Ecto neural progenitor cell (in vitro differentiated cells): ENCODE results near the gene CACNA1D.

ENCODE experiments used
- DNase-seq: peaks from one replicate; pipeline ENCODE4 v3.0.0-alpha.2; 2018; ENCODE audit warnings: low spot score

The CACNA1D gene

DNA sequence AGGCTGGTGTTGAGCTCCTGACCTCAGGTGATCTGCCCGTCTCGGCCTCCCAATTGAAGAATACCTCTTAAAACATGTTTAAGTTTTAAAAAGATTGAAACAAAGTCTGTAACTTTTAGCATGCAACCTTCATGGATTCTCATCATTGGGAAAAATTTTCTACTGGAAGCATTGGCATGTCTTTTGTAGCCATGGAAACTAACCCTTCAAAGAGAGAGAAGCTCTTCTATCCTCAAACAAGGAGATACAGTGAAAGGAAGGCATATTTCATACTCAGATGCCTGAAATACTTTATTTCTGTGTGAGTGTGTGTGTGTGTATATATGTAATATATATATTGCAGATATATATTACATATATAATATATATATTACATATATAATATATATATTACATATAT is 196.9 kb downstream of the CACNA1D start:
- no peak for DNase-seq

GRCh38 chr3:53691885-53692284 is 197.5 kb downstream of the CACNA1D start:
- no peak for DNase-seq

DNA sequence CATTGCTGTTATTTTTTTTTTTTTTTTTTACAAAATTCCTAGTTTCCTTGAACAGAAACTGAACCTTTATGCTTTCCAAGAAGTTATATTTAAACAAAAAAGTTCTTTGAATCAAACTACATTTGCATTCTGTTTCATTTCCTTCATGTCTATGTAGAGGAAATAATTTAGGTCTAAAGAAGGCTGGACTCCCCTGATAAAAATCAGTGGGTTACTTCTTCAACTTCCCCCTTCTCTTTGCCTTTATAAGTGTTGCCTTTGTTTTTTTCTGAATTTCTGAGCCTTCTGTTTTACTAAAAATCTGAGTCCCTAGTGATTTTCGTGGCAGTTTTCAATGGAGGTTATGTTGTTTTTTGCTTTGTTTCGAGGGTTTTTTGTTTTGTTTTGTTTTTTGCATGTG is 199.0 kb downstream of the CACNA1D start:
- DNase-seq: no peak

DNA sequence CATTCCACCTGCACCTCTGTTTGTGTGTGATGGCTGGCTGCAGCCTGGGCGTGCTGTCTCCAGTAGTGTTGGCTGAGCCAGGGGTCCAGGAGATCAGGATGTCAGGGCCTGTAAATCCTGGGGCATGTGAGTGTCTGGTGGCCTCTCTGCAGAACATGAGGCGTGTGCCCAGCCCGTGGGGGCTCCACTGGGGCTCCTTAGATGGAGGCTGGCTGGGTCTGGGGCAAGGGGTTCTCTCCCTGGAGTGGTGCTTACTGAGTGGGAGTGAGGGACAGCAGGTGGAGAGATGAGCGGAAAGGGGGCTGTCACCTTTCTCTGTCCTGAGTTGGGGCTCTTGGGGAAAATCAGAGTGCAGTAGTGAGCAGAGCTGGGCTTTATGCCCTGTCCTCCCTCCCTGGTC is 199.6 kb downstream of the CACNA1D start:
- DNase-seq: peak; percentile 38

DNA sequence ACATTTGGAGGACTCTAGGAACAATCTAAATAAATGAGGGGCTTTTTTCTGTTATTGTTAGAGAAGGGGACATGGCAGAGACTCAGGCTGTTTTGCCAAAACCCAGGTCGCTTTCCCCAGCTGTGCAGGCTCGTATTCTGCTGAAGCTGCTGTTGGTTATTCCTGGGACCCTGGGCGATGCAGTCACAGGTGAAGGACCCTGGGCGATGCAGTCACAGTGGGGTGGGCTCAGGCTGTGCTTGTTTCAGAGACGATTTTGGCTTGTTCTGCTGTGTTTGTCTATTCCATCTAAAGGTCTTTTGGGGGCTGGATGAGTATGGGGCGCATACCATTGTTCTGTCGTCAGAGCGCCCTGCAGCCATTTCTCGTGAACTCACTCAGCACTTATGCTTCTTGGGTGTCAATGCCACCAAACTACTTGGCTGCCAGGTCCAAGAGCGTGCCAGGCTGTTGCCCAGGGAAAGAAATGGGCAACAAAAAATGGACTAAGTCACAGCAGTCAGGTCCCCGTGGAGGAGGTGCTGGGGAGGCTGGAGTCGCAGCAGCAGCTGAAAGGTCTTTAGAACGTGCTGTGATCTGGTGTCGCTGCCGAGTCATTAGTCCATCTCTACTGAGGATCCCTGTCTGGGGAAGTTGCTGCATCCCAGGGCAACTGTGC is 200.4 kb downstream of the CACNA1D start:
- DNase-seq: peak; percentile 38

DNA sequence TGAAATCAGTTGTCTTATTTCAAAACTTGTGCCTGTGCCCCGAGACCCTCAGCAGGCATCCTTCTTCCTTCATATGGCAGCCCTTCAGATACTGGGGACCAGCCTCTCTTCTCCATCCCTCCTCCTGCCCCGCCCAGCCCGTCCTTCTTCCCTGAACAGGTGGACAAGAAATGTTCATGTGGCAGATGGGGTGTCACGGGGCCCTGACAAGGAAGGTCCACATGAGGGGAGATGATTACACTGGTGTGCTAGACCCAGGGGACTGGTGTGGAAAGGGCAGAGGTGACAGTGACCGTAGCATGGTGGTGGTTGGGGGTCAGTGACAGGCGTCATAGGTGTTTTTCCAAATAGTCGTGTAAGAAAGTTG is 200.9 kb downstream of the CACNA1D start:
- peak; percentile 32 for DNase-seq

DNA sequence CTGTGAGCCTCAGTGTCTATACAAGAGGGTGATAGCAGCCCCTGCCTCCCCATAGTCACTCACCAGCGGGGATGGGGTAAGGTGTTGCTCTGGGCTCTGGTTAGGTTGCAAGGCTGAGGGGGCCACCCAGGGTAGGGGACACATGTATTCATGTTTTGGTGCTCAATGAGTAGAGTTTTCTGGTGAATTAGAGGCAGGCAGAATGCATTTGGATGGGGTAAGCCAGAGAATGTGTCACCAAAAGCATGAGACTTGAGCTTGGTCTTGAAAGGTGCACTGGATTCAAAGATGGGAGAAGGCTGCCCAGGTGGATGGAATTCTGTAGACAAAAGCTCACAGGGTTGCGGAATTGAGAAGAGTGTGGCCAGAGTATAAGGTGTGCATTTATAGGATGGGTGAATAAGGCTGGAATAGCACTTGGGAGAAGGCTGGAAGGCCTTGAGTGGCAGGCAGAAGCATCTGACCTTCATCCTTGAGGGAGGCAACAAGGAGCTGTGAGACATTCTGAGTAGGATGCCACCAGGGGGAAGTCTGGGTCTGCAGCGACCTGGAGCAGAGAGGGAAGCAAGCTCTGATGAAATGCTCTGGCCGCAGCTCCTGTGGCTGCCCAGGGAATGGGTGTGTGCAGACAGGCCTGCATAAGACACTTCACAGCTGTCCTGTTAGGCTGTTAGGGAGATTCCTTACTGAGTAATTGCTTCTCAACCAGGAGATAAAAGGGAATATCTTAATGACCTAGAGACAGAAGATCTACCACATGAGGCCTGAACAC is 202.2 kb downstream of the CACNA1D start:
- peak; percentile 32 for DNase-seq

DNA sequence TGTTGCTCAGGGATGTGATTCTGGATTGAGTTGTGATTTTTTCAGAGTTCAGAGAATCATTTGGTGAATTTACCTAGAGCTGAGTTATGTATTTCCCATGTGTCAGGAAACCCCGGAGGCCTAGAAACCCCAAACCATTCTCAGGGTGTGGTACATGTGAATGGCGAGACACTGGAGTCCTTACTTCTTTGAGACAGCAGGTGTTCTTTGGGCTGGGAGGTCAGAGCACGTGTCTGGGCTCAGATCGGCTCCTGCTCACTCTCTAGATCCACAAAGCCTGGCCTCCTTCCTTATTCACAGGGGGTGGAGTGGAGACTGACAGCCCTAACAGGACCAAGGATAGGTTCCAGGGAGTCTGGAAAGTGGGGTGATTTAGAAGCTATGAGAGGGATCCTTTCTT is 206.0 kb downstream of the CACNA1D start:
- DNase-seq: no peak

DNA sequence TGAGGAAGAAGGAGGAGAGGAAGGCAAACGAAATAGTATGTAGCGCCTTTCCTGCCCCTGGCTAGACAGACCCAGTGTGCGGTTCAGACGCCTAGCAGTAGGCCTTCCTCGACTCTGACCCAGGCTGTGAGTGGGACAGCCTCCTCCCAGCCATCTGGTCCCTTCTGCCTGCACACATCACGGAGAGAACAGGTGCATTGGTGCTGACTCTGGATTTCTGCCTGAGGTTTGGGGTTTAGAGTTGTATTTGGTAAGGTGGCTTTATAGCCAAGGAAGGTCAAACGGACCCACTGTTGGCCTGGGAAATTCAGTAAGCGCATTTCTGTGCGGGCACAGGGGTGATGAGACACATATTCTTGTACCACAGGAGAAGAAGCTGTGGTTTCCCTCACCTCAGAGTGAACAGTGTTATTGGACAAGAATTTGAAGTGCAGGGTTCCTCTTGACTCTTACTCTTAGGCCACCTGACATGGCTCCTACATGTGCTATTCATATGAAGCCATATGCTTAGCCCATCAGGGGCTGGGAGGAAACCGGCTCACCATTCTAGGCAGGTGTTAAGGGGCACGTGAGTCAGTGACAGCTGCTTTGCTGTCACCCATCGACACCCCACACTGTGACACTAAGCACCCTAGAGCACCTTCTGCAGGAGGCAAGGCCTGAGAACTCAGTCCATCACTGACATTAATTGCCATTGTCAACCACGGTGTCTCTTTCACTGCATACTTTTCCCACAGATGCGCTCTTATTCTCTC is 208.5 kb downstream of the CACNA1D start:
- DNase-seq: peak; percentile 32

GRCh38 chr3:53703630-53704362 is 209.4 kb downstream of the CACNA1D start:
- peak; percentile 36 for DNase-seq

- peak; percentile 42 for DNase-seq
These were observed 209.9 kb downstream of the CACNA1D start for GRCh38 chr3:53704363-53704725.

- peak; percentile 44 for DNase-seq
These were observed 210.8 kb downstream of the CACNA1D start for GRCh38 chr3:53705024-53705745.

GRCh38 chr3:53705774-53706173 is 211.4 kb downstream of the CACNA1D start:
- DNase-seq: no peak

- peak; percentile 19 for DNase-seq
These were observed 212.8 kb downstream of the CACNA1D start for GRCh38 chr3:53707222-53707621.

DNA sequence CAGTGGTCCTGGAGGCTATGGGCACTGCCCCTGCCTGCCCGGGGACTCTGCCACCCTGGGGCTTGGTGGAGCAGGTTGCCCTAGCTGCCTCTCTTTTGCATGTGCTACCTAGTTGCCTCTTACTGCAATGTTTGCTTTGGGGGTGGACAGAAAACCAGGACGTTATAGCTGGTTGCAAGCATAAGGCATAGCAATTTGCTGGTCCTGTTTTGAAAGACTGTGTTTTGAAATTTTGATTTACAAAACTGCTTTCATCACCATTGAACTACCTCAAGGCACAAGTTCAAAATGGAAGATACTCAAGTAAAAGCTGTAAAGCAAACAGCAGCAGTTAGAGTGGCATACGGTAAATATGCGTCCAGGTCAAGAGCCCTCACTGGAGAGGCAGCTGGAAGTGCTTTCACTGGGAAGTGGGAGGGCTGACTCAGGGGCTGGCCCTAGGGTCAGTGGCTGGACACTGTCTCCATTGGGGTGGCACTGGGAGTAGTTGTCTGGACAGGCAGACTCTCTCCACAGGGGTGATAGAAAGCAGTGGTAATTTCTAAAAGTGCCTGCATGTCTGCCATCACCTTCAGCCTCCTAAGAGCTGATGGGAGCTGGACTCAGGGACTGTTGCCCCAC is 213.7 kb downstream of the CACNA1D start:
- DNase-seq: peak; percentile 42

GRCh38 chr3:53709256-53709655 is 214.8 kb downstream of the CACNA1D start:
- DNase-seq: no peak

DNA sequence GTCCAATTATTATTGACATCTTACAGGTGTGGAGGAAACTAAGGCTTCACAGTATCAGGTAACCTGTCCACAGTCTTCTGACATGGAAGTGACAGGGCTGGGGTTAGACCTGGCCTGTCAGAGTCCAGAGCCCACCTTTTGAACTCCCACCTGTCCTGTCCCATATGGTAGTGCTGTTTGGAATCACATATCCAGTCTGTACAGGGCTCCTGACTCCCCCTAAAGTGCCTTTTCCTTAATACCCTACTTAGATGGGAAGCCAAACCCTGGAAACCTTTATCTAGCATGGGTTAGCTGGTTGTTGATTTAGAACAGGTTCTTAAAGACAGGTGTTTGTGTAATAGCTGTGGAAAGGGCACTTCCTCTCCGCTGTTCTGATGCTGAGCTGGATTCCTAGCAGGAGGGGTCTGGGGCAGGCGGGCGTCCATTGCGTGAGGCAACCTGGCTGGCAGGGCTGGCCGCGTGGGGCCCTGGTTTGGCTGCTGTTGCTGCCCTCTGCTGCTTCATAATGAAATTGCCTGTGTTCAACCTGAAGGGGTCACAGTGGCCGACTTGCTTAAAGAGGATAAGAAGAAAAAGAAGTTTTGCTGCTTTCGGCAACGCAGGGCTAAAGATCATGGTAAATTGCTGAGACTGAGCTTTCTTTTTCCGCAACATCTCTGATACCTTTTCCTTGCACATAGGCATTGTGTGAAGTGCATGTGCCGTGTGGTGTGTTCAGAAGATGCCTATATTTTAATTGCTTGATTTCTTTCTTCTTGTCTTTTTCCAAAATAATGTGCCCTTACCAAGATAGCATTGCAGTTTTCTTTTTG is 215.7 kb downstream of the CACNA1D start:
- peak; percentile 86 for DNase-seq

DNA sequence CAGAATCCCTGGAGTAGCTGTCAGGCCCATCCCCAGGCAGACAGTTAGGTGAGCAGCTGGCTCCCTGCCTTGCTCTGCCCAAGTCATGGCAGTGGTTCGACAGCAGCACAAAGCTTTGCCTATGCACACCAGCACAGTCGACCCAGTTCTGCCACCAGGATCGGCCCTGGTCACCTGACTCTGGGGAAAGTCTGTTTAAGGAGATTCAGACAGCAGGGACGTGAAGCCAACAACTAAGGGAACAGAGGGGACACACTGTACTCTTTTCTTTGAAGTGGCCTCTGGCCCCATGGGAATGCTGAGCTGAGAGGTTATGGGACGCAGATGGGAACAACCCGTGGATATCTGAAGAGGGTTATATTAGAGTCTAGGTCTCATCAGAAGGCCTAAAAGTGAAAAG is 217.0 kb downstream of the CACNA1D start:
- peak; percentile 46 for DNase-seq

- DNase-seq: no peak
These were observed 218.5 kb downstream of the CACNA1D start for GRCh38 chr3:53712817-53713388.

DNA sequence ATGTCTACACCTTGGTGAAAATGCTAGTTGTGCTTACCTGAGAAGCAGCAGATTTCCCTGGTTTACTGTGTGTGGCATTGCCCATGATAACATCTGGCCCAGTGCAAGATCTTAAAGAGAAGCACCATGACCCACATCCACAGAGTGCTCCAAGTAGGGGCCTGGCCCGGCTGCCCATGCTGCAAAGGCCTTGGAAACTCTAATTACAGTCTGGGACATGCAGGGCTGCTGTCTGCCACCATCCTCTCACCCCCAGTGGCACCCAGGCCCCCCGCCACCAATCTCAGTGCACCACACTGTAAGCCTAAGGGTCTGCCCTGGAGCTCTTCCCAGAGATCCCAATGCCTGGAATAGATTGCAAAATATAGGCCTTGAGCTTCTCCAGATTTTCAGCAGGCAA is 219.2 kb downstream of the CACNA1D start:
- DNase-seq: no peak
